Fibroblast of the aortic adventitia (primary cell): Measurements from ENCODE around the gene CAMSAP2. TPM values are rescaled to one million over a fixed set of nuclear protein-coding genes. Genes with fewer than 3 reads are reported as not detected.

Source experiments
- DNase-seq: peaks from one replicate; pipeline ENCODE4 v3.0.0-alpha.2; 2010; ENCODE audit warnings: low read depth
- H3K4me3 ChIP-seq: 2 replicates; pipeline ENCODE4 v1.5.1; 2011; ENCODE audit warnings: low read depth, mild to moderate bottlenecking, control low read depth, low read length, moderate library complexity
- total RNA-seq: library from RNA; depleted of rRNA; stranded (reverse); fragments of >200 nt; gene quantifications from 2 replicates; pipeline ENCODE4 v1.2.3, GENCODE V29; 2012; ENCODE audit warnings: low replicate concordance
- TF ChIP-seq, protein P1 (sequence below): IDR thresholded peaks from 2 replicates; pipeline ENCODE4 v1.5.1; 2011; ENCODE audit warnings: mild to moderate bottlenecking, low read length, control low read depth, inconsistent platforms; ENCODE audit not compliant: insufficient read depth

The CAMSAP2 gene
- total RNA-seq, 1 donor, result 57.5 TPM

DNA sequence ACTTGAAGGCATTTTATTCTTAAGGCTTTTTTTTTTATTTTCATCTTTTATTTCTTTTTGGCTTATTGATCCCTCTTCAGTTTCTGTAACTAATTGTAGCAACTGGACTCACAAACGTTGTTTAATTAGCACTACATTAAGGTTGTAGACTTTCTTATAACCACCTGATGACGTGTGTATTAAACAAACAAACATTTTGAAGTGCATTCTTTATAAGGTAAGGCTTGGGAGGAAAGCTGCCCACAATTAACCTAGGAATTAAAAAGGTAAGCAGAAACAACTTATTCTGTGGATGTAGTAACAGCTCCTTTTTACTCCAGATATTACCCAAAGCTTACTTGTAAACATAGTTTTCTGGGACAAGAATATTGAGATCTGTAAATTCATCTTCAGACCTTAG is 55.0 kb downstream of the CAMSAP2 start:
- DNase-seq, result no peak
- no peak overlapping the region for H3K4me3 ChIP-seq
- TF ChIP-seq, protein P1, sequence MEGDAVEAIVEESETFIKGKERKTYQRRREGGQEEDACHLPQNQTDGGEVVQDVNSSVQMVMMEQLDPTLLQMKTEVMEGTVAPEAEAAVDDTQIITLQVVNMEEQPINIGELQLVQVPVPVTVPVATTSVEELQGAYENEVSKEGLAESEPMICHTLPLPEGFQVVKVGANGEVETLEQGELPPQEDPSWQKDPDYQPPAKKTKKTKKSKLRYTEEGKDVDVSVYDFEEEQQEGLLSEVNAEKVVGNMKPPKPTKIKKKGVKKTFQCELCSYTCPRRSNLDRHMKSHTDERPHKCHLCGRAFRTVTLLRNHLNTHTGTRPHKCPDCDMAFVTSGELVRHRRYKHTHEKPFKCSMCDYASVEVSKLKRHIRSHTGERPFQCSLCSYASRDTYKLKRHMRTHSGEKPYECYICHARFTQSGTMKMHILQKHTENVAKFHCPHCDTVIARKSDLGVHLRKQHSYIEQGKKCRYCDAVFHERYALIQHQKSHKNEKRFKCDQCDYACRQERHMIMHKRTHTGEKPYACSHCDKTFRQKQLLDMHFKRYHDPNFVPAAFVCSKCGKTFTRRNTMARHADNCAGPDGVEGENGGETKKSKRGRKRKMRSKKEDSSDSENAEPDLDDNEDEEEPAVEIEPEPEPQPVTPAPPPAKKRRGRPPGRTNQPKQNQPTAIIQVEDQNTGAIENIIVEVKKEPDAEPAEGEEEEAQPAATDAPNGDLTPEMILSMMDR, result no peak

DNA sequence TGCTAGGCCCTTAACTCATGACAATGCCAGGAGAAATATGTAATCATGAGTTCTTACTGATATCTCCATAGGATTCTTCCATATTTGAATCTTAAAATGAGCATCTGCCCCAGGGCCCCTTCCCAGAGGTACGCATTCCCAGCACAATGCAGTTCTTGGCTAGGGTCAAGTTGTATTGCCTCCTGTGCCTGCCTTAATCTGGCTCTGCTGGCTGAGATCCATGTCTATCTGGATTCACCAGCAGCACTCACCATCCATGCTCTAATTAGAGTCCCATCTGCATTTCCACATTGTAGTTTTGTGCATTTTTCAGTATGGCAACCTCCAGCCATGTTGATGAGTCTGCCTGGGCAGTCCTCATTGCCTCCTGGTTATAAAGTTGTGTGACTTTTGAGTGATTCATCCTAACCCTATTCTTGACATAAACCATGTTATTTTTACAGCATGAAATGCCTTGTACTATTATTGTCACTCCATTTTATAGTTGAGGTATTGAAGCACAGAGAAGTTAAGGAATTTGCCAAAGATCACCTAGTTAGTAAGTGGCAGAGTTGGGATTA is 55.9 kb downstream of the CAMSAP2 start:
- TF ChIP-seq, protein P1, result no peak
- DNase-seq, result no peak
- no peak overlapping the region for H3K4me3 ChIP-seq

DNA sequence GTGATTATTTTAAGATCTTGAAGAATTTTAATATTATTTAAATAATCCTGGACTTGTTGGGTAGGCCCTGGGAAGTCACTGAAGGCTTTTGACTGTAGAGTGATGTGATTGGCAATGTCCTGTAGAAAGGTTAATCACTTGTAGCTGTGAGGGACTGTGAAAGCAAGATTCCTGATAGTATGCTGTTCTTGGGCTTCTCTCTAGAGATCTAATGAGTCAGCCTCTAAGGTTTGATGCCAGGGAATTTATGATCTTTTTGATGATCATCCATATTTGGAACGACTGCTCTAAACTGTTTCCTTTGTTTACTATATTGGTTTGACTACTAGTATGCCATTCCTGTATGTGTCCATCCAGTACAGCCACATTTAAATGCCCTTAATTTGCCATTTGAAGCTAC is 56.5 kb downstream of the CAMSAP2 start:
- TF ChIP-seq, protein P1, result no peak
- H3K4me3 ChIP-seq, result no peak overlapping the region
- DNase-seq, result peak; percentile 65

DNA sequence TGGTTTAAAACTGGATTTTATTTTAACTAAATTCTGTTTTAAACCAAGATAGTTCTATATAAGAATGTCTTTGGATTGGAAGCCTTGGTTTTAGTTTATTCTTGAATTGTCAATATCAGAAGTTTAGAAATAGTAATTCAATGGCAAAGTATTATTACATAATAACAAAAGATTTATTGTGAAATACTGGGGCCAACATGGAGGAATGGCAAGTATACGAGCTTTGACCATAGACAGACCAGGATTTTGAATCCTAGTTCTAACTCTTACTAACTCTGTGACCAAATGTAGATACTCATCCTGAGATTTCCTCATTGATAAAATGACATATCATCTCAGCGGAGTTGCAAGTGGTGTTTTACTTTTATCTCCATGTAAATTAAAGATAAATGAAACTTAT is 63.3 kb downstream of the CAMSAP2 start:
- DNase-seq, result no peak
- TF ChIP-seq, protein P1, result no peak
- H3K4me3 ChIP-seq, result no peak overlapping the region

DNA sequence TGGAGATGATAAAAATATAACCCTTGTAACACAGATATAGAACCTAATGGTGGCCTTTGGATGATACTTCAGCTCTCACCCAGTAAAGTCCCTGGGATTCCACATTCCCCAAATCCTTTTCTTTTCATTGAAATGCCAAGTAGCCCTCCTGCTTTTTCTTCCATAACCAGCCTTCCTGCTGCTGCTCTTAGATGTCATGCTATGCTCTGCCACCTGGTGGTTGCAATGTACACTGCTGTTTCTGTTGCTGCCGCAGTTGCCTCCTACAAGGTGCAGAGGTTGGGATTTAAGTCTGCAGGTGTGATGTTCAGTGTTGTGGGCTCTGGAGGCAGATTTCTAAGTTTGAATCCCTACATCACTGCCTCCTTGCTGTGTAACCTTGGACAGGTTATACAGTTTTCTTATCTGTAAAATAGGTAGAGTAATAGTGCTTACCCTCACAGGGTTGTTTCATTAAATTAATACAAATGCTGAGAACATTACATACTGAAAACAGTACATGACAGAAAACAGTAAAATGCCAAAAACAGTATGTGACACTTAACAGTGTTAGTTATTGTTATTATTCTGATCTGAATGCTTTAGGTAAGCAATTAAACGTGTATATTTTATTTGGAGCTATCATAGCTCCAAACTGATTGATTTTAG is 64.3 kb downstream of the CAMSAP2 start:
- DNase-seq, result peak; percentile 90
- H3K4me3 ChIP-seq, result no peak overlapping the region
- TF ChIP-seq, protein P1, result peak; percentile 96

DNA sequence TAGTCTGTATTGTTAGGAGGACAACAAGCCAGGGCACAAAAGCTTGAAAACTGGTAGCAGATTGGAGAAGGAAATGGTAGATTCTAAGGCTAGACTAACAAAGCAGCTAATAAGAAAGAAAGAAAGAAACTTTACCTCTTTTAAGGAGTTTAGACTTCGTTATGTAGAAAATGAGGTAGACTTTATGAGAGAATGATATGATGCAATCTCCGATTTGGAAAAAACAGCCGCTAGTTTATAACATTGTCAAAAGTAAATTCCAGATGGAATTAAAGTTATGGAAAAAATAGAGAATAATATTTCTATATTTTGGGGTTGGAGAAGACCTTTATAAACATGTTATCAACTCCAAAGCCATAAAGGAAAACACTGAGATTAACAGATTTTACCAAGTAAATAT is 67.0 kb downstream of the CAMSAP2 start:
- no peak for DNase-seq
- TF ChIP-seq, protein P1, result no peak
- no peak overlapping the region for H3K4me3 ChIP-seq

DNA sequence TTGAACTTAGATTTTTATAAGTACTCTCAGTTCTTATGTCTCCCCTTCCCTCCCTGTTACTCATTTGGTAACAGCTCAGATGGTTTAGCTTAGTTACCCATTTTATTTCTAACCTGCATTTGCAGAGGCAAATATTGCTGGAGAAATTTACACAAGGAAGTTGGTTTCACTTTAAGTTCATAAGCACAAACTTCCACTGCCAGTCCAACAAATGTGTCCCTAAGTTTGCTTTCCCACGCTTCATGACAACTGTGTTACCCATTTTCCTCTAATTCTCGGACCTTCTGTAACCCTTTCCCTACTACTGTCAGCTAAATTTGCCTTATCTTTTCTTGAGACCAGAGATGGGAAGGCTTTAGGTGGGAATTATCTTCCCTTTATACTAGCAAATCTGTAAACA is 70.2 kb downstream of the CAMSAP2 start:
- TF ChIP-seq, protein P1, result no peak
- H3K4me3 ChIP-seq, result no peak overlapping the region
- DNase-seq, result no peak
